GM18870 (cell line): ENCODE results near the gene LATS2.
"Not testable (repeated sequence)": the region's sequence is repeated elsewhere in the genome, so short reads cannot be mapped to it uniquely, and the experiment has no call there.

Experiments used
- ATAC-seq: cut with Tn5 transposase; IDR thresholded peaks from one replicate; pipeline ENCODE4 v1.9.1; 2021; ENCODE audit warnings: moderate library complexity; ENCODE audit not compliant: unreplicated experiment

Gene LATS2

DNA sequence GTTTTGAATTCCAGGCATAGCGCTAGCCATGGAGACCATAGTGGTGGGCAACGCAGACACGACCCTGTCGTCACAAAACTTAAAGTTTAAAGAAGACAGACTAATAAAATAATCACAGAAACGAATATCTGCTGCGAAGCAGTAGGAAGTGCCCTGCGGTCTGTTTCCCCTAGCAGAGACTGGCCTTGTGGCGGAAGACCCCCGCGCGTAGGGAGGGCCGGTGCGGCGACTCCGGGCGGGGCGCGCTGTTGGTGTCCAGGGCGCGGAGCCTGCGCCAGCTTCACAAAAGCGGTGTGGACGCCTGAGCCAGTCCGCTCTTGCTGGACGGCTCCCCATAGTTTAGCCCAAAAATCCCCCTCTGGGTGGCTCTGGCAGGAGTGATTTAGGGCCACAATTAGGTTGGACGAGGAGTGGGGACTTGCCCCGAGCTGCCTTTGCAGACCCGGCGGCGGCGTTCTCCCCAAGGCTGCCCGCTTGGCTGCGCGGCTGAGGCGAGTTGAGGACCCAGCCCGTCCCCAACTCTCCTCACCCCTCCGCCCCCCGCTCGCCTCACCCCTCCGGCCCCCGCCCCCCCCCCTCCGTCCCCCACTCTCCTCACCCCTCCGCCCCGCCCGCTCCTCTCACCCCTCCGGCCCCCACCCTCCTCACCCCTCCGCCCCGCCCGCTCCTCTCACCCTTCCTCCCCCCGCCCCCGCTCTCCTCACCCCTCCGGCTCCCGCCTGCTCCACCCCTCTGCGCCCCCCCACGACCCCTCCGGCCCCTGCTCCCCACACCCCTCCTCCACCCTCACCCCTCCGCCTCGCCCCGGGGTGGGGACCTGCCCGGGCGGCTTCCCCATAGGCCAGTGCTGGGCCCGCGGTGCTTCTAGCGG is 14.2 kb upstream of the LATS2 start:
- ATAC-seq: no peak

DNA sequence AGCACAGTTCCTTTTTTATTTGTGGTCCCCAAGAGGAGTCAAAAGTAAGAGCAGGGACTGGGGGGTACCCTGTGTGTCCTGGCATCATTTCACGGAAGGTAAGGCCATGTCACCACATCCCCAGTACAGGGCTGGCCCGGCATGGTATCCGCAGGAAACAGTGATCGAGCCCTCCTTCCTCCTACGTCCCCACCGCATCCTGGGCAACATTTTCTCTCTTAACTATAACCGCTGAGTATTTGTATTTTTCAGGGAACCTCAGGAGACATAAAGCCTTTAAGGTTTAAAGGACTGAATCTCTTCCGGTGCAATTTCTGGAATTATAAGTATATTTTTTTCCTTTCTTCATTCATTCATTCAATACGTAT is 13.6 kb upstream of the LATS2 start:
- no peak for ATAC-seq

DNA sequence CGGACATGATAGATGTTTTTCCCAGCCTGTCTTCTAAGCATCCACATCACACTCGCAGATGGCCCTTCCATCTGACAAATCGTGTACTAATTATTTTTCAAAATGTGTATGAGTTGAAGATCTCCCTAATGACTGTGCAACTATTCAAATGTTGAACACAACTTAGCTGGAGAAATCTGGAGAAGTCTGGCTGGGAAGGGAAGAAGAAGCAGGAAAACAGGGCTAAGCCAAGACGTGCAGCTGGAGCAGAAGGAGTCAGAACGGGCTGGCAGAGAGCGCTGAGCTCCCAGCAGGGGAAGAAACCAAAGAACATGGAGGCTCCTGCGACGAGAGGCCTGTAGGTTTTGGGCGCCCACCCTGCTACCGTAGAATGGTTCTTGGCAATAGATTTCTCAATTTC is 13.2 kb upstream of the LATS2 start:
- no peak for ATAC-seq

DNA sequence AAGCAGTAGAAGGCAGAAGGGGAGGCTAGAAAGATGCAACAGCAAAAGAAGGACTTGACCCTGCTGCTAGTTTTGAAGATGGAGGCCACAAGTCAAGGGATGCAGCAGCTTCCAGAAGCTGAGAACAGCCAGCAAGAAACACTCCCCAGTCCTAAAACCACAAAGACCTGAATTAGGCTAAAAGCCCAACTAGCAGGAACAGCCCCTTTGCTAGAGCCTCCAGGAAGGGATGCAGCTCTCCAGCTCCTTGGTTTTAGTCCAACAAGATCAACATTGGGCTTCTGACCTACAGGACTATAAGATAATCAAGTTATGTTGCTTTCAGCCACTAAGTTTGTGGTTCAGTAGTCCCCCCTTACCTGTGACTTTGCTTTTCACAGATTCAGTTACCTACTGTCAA is 10.5 kb upstream of the LATS2 start:
- no peak for ATAC-seq

DNA sequence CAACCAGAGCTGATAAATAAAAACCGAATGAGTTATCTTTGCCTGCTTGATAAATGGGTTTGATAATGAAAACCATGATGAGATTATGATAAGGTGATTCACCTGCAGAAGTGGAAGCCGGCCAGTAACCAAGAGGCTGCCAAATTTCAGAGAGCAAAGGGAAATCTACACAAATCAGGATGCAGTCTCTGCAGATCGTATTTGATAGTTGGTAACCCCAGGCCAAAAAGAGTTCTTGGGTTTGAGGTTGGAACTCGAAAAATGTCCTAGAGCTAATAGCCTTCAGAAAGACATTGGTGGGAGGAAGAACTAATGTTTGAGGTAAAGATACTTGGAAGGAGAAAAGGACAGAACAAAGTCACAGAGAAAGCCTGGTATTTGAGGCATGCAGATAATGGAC is 9.6 kb upstream of the LATS2 start:
- no peak for ATAC-seq

DNA sequence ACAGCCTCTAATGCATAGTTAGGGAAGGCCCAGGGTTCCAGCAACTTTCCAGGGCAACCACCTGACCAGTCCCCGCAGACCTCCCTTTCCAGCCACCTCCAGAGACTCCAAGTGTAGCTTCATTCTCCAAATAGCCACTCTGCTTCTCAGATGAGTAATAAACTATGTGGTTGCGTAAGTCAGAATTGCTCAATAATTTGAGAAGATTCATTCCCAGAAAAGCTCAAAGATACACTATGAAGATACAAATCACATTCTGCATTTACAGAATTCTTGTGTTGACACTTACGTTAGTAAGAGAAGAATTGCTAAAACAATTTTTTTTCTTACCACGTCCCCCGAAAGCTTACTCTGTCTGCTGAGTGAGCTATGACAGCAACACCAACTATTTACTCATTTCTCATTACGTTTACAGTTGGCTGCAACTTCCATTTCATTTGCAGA is 8.2 kb upstream of the LATS2 start:
- ATAC-seq: no peak

DNA sequence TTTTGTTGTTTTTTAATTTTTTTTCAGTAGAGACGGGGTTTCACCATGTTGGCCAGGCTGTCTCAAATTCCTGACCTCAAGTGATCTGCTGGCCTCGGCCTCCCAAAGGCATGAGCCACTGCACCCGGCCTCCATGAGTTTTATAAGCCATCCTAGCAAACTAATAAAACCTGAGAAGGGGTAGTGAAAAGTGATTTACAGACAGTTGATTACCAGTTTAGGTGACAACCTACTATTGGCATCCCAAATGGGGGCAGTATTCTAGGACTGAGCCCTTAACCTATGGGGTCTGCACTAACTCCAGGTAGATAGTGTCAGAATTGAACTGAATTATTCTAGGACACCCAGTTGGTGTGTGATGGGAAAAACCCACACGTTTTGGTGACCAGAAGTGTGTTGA is 6.5 kb upstream of the LATS2 start:
- no peak for ATAC-seq

DNA sequence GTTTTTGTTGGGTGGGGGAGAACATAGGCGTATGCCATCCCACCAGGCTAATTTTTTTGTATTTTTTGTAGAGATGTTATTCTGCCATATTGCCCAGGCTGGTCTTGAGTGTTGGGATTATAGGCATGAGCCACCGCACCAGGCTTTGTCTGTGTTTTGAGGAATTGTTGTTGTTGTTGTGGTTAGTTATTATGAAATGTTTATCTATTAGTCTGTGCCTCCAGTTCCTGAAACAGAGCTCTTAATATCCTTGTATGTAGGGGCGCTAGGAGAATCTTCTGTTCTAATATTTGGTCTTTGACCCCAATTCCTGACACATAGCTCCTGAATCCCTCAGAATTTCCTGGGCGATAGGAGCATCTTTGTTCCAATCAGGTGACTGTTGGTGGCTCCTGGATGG is 5.6 kb upstream of the LATS2 start:
- ATAC-seq: no peak

DNA sequence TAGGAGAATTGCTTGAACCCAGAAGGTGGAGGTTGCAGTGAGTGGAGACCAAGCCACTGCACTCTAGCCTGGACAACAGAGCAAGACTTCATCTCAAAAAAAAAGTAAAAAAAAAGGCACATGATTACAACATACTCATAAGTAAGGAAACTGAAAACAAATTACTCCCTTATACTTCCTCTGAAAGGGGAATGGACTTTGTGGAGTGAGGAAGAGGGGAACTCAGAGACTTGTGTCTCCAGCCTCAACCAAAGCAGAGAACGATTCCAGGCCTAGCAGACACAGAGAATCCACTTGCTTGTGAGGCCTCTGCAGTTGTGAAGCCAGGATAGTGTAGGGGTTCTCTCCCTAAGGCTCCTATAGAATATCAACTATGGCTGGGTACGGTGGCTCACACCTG is 4.3 kb upstream of the LATS2 start:
- no peak for ATAC-seq

DNA sequence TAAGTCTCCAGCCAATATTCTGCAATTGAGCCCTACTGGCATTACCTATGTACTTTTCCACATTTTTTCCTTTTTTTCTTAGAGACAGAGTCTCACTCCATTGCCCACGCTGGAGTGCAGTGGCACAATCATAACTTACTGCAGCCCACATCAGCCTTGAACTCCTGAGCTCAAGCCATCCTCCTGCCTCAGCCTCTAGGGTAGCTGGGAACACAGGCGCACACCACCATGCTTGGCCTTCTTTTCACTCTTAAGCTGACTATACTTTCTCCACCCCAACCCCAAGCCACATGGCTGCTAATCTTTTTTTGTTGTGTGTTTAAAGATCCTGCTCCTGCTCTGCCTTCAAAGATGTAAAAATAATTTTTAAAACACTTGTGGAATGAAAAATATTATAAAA is 1.6 kb upstream of the LATS2 start:
- ATAC-seq: no peak

DNA sequence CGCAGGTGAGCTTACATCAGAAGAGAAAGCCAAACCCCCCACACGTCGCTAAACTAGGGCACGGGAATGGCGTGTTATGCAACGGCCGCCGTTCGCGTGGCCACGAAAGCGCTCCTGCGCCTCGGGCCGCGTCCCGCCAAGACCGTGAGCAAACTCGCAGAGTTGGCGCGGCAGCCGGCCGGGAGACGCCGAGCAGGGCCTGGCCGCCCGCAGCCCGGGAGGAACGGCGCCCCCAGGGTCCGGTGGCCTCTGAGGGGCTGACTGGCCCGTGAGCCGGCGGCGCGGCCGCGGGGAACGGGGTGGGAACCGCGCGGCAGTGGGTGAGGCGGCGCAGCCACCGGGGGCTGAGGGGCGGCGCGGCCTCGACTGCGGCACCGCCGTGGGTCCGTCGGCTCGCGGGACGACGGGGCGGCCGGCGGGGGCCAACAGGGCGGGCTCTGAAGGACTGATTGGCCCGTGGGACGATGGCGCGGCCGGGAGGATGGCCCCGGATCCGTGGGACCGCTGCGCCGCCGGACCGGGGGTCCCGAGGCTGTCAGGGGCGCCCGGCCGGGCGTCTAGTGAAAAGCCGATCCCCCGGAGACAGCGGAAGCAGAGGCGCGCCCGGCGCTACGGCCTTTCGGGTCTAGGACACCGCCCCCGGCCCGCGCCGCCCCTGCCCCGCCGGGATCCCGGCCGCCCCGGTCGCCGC is 903 bp downstream of the LATS2 start:
- no peak for ATAC-seq

DNA sequence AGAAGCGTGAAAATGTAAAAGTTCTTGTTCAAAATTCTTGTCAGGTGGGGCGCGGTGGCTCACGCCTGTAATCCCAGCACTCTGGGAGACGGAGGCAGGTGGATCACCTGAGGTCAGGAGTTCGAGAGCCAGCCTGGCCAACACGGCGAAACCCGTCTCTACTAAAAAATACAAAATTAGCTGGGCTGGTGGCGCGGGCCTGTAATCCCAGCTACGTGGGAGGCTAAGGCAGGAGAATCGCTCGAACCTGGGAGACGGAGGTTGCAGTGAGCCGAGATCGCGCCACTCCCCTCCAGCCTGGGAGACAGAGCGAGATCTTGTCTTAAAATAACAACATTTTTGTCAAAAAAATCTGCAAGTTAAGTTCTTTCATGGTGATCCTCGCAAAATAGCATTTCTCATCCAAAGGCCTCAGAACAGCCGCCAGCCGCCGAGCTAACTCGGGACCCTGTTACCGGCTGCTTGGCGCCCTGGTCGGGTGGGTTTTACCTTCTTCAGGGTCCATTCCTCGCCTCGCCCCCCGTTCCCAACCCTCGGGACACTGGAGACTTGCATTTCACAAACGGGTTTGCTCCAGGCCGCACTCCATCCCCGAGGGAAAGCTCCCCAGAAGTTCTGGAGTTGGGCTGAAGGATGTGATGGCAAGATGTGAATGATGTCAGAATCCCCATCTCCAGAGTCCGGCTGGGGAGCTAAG is 1.6 kb downstream of the LATS2 start:
- ATAC-seq: no peak

DNA sequence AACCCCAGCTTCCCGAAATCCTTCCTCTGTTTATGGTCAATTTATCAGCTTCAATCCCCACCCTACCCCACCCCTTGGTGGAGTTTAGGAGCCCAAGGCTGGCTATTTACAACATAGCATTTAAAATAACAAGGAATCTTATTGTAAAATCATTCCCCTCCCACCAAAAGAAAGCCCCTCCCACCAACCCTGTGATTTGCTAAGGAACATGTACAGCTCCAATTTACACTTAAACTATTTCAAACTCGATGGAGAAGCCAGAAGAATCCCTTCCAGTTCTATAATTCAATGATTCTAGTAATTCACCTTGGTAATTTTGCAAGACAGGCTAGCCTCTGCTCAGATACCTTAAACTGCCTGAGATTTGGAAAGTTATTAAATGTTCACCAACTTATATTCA is 3.0 kb downstream of the LATS2 start:
- ATAC-seq: no peak

DNA sequence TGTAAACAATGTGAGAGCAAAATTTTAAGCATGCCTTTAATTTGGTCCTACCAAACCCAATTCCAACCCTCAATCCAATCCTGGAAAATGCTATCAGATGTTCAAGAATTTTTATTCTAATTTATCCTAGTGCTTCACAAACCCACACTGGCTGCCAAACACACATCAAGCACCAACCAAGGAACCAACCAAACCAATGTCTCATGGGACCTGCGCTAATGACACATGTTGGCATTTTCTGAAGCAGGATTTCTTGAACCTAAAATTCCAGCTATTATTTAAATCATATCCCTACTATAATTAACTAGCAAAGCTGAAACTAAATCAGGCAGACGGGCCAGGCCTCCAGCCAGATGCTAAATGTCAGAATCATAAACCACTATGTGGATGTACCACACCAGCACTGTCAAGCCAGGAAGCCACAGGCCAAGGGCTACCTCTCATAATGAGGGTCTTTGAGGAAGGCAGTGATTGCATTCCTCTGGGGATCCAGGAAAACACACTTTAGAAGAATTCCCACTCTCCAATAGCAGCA is 5.8 kb downstream of the LATS2 start:
- no peak for ATAC-seq

DNA sequence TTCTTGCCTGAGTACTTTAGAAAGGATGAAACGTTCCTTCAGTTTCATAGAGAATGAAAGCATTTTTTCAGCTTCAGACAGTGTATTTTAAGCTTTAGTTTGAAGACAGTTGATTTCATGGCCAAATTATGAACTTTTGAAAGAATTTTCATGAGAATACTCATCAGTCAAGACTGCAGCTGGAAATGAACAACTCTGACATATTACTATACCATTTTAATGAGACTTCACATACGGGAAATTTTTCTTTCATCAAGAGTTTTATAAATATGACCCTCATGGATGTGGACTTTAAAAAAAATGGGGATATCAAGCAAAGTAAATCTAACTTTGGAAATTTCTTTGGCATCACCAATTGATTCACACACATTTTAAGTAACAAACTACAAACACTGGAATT is 6.4 kb downstream of the LATS2 start:
- no peak for ATAC-seq

DNA sequence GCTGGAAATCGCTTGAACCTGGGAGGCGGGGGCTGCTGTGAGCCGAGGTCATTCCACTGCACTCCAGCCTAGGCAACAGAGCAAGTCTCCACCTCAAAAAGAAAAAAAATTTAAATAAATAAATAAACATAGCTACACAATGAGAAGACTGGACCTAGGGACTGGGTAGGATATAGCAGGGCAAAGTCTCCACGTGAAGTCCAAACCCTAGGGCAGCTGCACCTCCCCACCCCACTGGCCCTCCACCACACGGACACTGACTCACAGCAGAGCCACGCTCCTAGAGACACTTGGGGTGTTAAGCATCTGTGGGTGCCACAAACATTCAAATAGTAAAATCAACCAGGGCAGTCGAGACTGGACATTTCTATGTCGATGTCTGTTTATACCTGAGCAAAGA is 7.1 kb downstream of the LATS2 start:
- ATAC-seq: no peak

DNA sequence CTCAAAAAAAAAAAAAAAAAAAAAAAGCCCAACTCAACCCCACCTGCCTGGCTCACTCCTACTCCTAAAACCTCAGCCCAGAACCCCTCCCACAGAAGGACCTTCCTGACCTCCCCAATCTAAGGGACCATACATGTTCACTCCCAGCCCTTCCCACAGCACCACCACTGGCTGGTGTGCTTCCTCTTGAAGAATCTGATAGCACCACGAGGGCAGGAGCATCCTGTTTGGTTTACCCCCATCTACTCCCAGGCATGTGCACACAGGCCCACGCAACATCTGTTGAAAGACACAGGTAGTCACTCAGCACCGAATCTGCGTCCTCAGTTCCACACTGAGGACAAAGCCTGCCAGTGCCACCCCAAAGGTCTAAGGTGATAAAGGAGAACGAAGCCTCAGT is 8.2 kb downstream of the LATS2 start:
- ATAC-seq: no peak

DNA sequence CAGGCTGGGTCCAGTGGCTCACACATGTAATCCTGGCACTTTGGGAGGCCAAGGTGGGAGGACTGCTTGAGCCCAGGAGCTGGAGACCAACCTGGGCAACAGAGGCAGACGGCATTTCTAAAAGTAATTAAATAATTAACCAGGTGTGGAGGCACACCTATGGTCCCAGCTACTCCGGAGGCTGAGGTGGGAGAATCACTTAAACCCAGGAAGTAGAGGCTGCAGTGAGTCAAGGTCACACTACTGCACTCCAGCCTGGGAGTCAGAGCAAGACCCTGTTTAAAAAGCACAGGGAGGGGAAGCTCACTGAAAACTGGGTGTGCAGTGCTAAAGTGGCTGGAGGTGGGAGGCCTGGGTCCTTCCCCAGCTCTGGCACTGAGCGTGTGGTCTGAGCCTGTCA is 9.7 kb downstream of the LATS2 start:
- no peak for ATAC-seq

DNA sequence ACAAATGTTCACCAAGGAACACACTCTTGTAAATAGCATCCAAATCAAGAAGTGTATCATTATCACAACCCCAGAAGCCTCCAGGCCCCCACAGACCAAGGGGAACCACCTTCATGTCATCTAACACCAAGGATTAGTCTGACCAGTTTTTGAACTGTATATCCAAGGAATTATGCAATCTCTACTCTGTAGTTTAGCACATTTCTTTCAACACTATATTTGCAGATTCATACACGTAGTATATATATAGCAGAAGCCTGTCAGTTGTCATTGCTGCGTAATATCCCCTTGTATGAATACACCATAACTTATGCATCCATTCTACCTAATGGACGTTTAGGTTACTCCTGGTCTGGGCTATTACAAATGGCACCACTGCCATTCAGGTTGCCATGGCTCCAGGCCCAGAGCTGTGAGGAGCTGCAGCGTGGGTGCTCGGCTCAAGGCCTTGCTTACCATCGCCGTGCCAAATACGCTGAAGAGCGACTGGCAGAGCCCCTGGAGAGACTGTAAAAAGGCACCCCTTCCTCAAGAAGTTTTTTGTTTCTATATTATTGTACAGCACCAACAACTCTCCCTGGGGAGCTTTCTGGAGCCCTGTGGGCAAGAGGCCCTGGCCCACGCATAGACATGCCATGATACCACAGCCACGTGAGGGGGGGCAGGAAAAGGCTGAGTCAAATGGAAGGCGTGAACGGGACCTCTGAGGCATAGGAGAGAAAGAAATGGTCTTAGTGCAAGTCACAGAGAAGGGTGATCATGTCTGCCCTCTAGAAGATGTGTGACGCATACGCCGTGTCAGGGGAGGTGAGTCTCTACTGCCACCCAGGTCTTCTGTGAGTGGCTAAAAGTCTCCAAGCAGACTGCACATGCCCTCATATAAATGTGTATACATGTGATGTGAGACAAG is 10.8 kb downstream of the LATS2 start:
- ATAC-seq: no peak

DNA sequence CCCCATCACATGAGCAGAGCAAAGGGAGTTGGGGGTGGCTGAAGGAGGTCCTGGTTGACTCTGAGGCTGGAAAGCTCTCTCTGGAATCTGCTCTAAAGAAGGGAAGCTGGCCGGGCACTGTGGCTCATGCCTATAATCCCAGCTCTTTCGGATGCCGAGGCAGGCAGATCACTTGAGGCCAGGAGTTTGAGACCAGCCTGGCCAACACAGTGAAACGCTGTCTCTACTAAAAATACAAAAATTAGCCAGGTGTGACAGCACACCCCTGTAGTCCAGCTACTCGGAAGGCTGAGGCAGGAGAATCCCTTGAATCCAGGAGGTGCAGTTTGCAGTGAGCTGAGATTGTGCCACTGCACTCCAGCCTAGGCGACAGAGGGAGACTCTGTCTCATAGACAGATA is 11.7 kb downstream of the LATS2 start:
- not testable (repeated sequence) for ATAC-seq
